RWPE1 (cell line): ENCODE data around the gene C10orf95.

Source experiments
- CTCF ChIA-PET: fragments of 350-600 bp; sonication (Branson Sonifier 250); formaldehyde crosslinking; extraction: SDS; loops from one replicate; lab custom pipeline; 2021; lab: Yijun Ruan, JAX
- POLR2A ChIA-PET: fragments of 400-600 bp; formaldehyde crosslinking; extraction: SDS; loops from one replicate; lab custom pipeline; 2020; ENCODE audit warnings: antibody characterized with exemption; ENCODE audit not compliant: low non-redundant PET; lab: Yijun Ruan, JAX
- DNase-seq: peaks from one replicate; pipeline ENCODE4 v3.0.0; 2012; ENCODE audit warnings: low spot score
- H3K27ac ChIP-seq: fragments of 450-650 bp; 2 replicates; pipeline ENCODE4 v1.5.1; 2017
- CTCF ChIP-seq: fragments of 450-650 bp; conservative IDR thresholded peaks from 2 replicates; pipeline ENCODE4 v1.5.1; 2017; ENCODE audit warnings: low read depth, mild to moderate bottlenecking

C10orf95 gene

GRCh38 chr10:102411341-102412255, 39.7 kb downstream of the C10orf95 start:
- ChIA-PET CTCF (interaction anchor here (0.7 to 3.7 kb wide), 2 partner anchors 12 to 68 kb away, joined by 3 to 27 read pairs; no protein-coding TSS in a partner anchor), POLR2A (no interaction called here)
- TF ChIP-seq CTCF = no peak
- H3K27ac ChIP-seq = no peak overlapping the region
- DNase-seq = no peak

GRCh38 chr10:102410429-102411073, 40.8 kb downstream of the C10orf95 start:
- DNase-seq = no peak
- CTCF ChIA-PET = interaction anchor here (1.3 to 3.7 kb wide), 2 partner anchors 11 kb away, joined by 5 to 27 read pairs; partner anchors contain the start of gene FBXL15

GRCh38 chr10:102409604-102410428, 41.5 kb downstream of the C10orf95 start:
- POLR2A ChIA-PET = no interaction called here
- no peak for DNase-seq
- no peak overlapping the region for H3K27ac ChIP-seq
- CTCF ChIA-PET = interaction anchor here (0.6 to 3.7 kb wide), 3 partner anchors 10 to 58 kb away, joined by 3 to 27 read pairs (median 5); partner anchors contain the start of gene FBXL15
- TF ChIP-seq CTCF = no peak

More at GRCh38 chr10:102410429-102411073, 40.8 kb downstream of the C10orf95 start:
- POLR2A ChIA-PET = interaction anchor here (0.7 kb wide), 1 partner anchor 91 kb away, joined by 4 read pairs; no protein-coding TSS in a partner anchor
- TF ChIP-seq CTCF = no peak
- H3K27ac ChIP-seq = no peak overlapping the region

- TF ChIP-seq CTCF = no peak
- CTCF ChIA-PET = interaction anchor here (0.6 to 3.7 kb wide), 3 partner anchors 9 to 57 kb away, joined by 3 to 27 read pairs (median 5); partner anchors contain the start of gene FBXL15
- H3K27ac ChIP-seq = no peak overlapping the region
- no peak for DNase-seq
- POLR2A ChIA-PET = no interaction called here
Observed at GRCh38 chr10:102408728-102409603, 42.4 kb downstream of the C10orf95 start.

- H3K27ac ChIP-seq = no peak overlapping the region
- no peak for DNase-seq
- CTCF ChIA-PET = no interaction called here
- TF ChIP-seq CTCF = no peak
- POLR2A ChIA-PET = no interaction called here
Observed at GRCh38 chr10:102408131-102408727, 43.1 kb downstream of the C10orf95 start.
